A172 (cell line): Measurements from ENCODE around the gene DOK1. TPM values are rescaled to one million over a fixed set of nuclear protein-coding genes. Genes with fewer than 3 reads are reported as not detected.

Source experiments
- DNase-seq: peaks from one replicate; pipeline ENCODE4 v3.0.0-alpha.2; 2015; ENCODE audit warnings: low spot score
- total RNA-seq: library from RNA; depleted of rRNA; stranded (reverse); fragments of >200 nt; shearing (Covaris generic); gene quantifications from 2 replicates; pipeline ENCODE4 v1.2.3, GENCODE V29; 2014

DOK1 gene
- total RNA-seq, 1 experiment from 2014 or later: 24.8 TPM

DNA sequence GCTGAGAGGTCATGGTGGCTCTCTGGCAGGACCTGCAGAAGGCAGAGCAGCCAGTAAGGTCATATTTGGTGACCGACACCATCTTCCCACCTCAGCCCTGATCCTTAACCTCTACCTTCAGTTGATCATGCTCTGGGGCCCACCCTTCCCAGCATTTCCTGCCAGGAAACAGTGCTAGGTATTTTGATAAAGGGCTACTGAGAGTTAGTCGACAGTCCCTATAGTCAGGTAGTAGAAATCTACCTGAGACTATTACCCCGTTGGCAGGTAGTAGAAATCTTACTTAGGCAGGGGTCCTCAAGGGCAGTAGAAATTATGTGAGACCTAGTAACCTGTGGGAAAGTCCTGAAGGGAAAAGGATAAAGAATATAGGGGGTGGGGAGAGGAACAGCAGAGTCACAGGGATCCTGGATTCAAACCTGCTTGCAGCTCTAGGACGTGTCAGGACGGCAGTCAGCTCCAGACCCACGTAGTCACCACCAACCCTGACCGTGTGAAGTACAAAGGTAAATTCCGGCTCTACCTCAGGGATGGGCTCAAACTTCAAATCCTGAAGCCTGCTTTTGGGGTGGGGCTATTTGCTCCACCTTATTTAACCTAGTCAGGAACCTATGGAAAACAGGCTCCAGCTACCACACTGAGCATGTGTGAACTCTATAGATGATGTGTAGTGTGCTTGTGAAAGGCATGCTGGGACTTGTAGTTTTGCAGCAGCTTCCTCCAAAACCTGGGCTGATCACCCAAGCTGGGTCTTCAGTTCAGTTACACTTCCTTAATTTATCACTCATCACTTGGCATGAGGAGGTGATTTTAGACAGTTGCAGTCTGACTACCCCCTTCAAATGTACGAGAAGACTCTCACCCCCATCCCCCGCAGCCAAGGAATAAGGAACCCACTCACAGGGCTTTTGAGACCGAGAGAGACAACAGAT lies 28.5 kb upstream of the DOK1 start, which contains the start of gene DQX1:
Gene DQX1, minus strand, starts transcription at position 515 of the 932 bp plus-strand sequence. Its CDS starts 502 bp downstream, at position 13.
- peak; percentile 19 for DNase-seq

DNA sequence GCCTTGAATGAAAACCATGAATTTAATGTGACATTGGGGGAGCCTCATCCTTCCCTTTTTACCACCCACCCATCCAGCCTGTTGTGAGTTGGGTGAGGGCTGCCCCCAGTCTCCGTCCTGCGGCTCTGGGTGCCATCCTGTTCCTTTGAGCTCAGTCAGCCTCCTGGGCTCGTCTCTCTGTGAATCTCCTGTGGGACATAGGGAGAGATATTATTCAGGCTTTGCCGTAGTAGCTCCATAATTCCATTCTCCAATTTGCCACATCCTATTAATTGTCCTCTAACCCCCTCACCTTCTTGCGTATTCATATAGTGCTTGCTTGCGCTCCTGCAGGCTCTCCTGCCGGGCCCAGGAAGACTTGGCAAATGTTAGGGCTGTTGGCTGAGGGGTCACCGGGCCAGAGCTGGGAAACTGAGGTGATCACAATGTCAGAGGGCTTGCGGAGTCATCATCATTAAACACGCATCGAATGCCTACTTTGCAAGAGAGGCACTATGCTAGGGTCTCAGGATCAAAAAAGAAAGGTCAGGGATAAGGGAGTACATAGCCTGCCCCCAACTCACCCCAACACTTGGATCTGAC lies 27.8 kb upstream of the DOK1 start:
- no peak for DNase-seq

GRCh38 chr2:74527741-74528140 lies 26.8 kb upstream of the DOK1 start:
- DNase-seq: no peak

GRCh38 chr2:74528600-74529356 lies 25.7 kb upstream of the DOK1 start:
- DNase-seq: no peak

DNA sequence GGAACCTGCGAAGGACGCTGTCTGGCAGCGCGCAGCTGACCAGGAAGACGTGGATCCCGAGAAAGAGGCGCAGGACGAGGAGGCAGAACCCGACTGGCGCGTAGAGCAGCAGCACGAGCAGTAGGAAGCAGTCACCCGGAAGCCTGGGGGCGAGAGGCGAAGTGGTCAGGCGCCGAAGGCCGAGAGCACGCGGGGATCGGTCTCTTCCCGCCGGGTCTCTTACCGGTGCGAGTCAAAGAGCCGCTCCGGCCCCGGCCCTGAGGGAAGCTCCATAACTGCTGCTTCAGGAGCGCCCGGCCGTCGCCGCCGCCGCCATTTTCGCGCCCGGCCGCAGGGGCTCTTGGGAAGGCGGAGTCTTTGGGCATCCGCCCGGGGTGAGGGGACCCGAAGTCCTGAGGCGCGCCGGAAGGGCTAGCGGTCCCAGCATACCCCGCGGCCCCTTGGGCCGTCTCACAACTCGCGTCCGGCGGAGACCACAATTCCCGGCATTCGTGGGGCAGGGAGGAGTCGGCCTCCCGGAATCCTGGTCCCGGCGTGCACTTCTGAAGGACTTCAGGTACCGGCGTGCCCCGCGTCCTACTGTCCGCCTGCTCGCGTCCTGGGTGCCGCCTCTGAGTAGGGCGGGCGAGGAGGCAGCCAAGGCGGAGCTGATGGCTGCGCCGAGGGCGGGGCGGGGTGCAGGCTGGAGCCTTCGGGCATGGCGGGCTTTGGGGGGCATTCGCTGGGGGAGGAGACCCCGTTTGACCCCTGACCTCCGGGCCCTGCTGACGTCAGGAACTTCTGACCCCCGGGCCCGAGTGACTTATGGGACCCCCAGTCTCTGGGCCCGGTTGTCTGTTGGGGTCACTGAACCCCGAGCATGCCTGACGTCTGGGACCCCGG lies 24.9 kb upstream of the DOK1 start, which contains the start of the genes AUP1 and HTRA2:
Gene AUP1, minus strand, starts transcription at position 350 of the 882 bp plus-strand sequence. Its CDS starts 77 bp downstream, at position 273.
Gene HTRA2, plus strand, starts transcription at position 577 of the 882 bp plus-strand sequence. Its CDS starts 74 bp downstream, at position 651.
- DNase-seq: peak; percentile 94

GRCh38 chr2:74530239-74531187 lies 24.0 kb upstream of the DOK1 start:
- peak; percentile 41 for DNase-seq

GRCh38 chr2:74531666-74532065 lies 22.9 kb upstream of the DOK1 start:
- no peak for DNase-seq

DNA sequence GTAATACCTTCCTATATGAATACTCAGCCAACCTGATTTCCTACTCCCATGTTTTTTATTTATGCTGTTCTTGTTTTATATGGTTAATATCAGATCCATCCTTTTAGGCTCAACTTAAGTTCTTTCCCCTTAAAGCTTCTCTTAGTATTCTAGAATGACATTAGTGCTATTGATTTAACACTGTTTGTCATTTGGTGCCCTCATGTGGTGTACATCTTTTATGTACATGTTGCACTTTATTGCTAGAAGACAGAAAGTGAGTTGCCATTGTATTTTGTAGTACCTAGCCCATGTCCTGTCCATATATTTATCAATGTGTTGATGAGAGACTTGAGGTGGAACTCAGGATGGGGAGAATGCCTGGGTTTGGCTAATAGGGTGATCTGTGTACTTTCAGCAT lies 22.3 kb upstream of the DOK1 start:
- DNase-seq: peak; percentile 42

DNA sequence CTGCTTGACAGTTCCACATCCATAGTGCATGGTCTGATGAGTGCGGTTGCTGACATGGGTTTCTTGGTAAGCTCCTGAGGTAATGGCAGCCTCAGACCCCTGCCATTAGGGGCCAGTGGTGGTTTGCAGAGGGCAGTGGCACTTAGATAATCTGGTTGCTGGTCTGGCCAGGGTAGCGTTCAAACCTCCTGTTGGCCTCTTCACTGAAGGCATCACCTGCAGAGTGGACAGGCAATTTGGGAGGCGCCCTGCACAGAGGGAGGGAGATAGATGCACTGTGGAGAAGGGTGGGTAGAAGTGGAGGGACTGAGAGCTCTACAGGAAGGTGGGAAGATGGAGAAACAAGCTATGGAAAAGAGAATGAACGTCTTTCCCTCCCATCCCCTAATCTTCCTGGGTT lies 21.1 kb upstream of the DOK1 start:
- no peak for DNase-seq

DNA sequence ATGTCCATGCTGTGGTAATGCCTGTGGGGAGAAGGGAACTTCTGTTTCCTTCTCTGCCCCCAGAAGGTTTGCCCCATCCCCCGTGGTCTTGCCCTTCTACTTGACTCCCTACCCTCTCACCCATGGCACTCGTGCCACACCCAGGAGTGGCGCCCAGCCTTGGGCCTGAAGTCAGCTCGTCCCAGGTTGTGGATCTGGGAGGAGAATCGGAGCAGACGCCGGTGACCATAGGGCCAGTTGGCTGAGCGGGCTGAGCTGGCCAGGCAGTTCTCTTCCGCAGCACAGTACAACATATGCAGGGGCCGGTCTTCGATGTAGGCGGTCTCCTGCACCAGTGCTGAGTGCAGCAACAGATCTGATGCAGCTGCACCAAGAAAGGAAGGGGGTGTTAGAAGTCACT lies 20.1 kb upstream of the DOK1 start:
- DNase-seq: no peak

DNA sequence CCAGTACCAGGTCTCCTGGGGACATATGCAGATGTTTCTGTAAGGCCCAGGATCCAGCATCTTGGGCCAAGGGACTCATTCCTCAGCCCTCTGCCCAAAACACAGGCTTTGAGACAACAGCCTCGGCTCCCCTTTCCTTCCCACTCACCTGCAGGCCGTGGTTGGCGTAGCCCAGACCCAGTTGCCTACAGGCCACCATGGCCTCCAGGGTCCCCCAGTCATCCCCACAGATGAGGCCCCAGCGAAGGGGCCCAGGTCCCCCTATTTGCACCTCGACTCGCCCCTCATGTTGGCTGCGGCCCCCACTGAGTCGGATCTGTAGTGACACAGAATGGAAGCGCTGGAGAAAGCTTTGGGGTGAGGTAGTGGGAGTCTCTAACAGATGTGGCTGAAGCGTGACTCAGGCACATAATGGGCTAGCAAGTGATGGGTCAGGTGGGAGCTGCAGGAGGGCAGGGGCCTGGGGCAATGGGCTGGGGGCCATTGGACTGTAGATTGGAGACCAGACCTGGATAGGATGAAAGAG lies 19.0 kb upstream of the DOK1 start:
- DNase-seq: no peak

- no peak for DNase-seq
Observed at GRCh38 chr2:74536166-74536950, 18.2 kb upstream of the DOK1 start.

DNA sequence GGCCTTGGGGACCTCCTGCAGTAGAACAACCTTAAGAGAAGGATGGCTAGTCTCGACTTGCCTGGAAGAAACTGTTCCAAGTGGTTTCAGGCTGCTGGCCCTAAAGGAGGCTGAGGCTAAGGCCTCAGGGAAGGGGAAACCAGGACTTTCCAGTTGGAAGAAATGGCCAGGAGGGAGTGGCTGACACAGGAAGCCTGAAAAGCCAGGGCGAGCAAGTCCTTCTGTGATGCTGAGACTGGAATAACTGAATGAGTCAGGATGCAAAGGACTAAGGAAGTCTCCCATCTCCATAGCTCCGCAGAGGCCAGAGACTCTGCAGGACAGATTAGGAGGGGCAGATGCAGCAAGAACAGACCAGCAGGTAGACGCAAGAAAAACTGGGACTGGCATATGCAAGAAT lies 17.4 kb upstream of the DOK1 start:
- no peak for DNase-seq

DNA sequence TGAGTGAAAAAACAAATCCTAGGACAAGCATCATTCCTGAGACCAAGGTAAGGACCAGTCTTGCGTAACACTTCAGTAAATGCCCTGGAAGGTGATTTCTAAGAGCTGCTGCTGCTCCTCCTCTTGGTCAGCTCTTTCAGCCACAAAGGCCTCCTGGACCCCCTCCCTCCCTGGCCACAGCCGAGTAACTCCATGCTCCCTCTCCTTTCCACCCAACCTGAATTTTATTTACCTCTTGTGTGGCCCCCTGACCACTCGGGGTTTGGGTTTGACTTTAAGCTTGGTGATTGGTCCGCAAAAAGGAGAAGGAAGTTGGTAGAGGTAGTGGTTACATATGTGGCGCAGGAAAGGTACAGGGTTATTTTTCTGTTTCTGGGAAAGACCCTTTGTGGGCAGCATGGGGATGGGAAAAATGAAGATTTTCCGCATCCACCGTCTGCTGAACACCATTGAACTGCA lies 15.6 kb upstream of the DOK1 start:
- DNase-seq: no peak

DNA sequence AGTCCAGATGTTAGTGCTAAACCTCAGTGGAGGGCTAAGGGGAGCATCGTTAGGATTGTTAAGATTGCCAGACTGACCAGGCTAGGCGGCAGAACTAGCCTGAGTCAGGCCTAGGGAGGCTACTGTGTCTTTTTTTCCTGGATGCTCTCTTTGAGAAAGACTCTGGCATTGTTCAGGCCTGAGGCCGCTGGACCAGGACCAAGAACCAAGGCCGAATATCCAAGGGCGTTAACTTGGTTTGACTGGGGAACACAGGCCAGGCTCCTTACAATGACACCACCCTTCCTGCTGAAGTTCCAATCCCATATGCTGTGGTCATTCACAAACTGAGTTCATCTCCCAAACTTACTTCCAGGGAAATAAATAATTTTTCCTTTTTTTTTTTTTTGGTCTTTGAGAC lies 14.2 kb upstream of the DOK1 start:
- DNase-seq: no peak

- DNase-seq: no peak
Observed at GRCh38 chr2:74542978-74543377, 11.5 kb upstream of the DOK1 start.

DNA sequence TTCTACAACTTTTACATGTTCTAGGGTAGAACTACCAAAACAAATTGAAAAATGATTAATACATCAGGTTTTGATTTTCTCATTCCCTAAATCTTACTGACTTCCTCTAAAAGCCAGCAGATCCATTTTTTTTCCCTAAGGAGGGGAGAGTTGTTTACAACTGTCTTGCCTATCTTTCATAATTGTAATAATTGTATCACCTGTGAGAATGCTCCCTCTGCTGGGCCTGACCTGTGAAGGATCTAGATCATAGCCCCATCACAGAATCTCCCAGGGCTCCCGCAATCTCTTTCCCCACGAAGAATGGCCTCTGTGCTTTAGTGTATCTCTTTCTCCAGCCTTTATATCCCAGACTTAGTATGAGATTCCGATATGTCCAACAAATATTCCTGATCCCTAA lies 9.9 kb upstream of the DOK1 start:
- DNase-seq: no peak

DNA sequence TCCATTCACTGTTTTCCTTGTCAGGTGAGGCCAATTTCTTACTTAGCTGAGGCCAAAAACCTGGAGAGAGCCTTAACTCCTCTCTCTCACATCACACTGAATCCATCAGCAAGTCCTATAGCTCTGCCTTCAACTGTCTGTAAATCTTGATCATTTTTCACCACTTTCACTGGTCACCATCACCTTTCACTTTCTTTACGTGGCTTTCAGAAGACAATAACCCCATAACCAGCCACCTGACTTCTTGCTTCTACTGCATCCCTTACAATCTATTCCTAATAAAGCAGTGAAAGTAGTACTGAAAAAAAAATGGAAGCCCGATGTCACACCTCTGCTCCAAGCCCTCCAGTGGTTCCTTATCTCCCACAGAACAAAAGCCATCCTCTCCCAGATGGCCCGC lies 8.5 kb upstream of the DOK1 start:
- DNase-seq: no peak
